HG02798 (cell line): ENCODE data around the gene PEX7.
"Not testable (repeated sequence)": the region's sequence is repeated elsewhere in the genome, so short reads cannot be mapped to it uniquely, and the experiment has no call there.

Experiments
- ATAC-seq: cut with Tn5 transposase; IDR thresholded peaks from one replicate; pipeline ENCODE4 v1.9.1; 2021; ENCODE audit warnings: mild to moderate bottlenecking; ENCODE audit not compliant: unreplicated experiment, poor library complexity

PEX7 gene

GRCh38 chr6:136831873-136832562, 9.6 kb downstream of the PEX7 start:
- ATAC-seq, result no peak

DNA sequence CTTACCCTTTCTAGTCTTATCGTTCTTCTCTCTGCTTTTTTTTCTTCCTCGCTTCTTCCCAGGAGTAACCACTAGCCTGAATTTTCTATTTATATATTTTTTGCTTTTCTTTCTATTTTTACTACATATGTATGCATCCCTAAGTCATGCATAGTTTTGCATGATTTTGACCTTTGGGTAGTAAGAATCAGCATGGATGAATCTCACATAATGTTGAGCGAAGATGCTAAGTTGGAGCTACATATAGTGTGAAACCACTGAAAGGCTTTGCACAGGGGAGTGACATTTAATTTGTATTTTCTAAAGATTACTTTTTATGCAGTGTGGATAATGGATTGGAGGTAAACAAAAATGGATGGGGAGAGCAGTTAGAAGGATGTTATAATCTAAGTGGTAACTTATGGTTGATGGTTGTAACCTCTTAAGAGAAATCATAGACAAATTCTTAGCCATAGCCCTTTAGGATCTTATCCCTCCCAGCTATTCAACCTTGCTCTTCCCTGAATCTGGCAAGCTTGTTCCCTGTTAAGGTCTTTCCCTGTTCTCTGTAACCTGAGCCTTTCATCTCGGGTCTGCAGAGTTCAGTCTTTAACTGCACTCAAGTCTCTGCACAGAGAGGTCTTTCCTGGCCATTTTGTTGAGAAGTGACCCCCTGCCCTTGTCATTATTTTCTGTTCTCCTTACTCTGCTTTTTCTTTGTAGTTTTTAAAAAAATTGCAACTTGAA, 18.0 kb downstream of the PEX7 start:
- no peak for ATAC-seq

- no peak for ATAC-seq
Observed at GRCh38 chr6:136843210-136843609, 20.8 kb downstream of the PEX7 start.

- ATAC-seq, result no peak
Observed at GRCh38 chr6:136846046-136846445, 23.7 kb downstream of the PEX7 start.

DNA sequence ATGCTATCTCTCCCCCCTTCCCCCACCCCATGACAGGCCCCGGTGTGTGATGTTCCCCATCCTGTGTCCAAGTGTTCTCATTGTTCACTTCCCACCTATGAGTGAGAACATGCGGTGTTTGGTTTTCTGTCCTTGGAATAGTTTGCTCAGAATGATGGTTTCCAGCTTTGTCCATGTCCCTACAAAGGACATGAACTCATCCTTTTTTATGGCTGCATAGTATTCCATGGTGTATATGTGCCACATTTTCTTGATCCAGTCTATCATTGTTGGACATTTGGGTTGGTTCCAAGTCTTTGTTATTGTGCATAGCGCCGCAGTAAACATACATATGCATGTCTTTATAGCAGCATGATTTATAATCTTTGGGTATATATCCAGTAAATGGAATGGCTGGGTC, 24.1 kb downstream of the PEX7 start:
- not testable (repeated sequence) for ATAC-seq

- not testable (repeated sequence) for ATAC-seq
Observed at GRCh38 chr6:136849979-136850563, 27.7 kb downstream of the PEX7 start.

- no peak for ATAC-seq
Observed at GRCh38 chr6:136859430-136859829, 37.0 kb downstream of the PEX7 start.

- ATAC-seq, result no peak
Observed at GRCh38 chr6:136860043-136860442, 37.7 kb downstream of the PEX7 start.

GRCh38 chr6:136862662-136863061, 40.3 kb downstream of the PEX7 start:
- ATAC-seq, result no peak

GRCh38 chr6:136863752-136864151, 41.4 kb downstream of the PEX7 start:
- no peak for ATAC-seq

- no peak for ATAC-seq
Observed at GRCh38 chr6:136864676-136865075, 42.3 kb downstream of the PEX7 start.

- ATAC-seq, result no peak
Observed at GRCh38 chr6:136866872-136867416, 44.6 kb downstream of the PEX7 start.

DNA sequence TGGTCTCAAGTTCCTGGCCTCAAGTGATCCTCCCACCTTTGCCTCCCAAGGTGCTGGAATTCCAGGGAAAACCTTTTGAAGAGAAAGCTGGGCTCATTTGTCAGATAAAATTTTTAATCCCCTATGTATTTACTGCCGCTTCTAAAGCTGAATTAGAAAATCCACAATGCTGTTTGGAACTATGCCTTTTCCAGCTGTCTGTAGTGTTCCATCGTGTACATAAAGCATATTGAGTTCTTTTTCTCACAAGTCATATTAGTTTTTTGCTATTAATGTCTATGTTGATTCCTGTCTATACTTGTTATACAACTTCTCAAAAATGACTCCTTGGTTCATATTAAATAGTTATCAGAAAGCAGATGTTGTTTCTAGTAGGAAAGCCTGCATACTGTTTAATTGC, 47.1 kb downstream of the PEX7 start:
- ATAC-seq, result no peak

DNA sequence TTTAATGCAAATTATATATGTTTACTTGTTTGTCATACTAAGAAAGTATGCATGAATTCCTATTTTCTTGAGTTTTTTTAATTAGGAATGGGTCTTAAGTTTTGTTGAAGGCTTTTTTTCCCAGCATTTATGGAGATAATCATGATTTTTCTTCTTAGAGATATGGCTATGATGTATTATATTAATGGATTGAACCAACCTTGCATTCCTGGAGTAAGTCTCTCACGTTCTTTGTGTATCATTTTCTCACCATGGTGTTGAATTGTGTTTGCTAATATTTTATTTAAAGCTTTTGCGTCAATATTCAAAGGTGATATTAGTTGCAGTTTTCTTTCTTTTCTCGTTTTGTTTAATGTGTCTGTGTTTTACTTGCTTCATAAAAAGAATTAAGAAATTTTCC, 51.4 kb downstream of the PEX7 start:
- no peak for ATAC-seq

DNA sequence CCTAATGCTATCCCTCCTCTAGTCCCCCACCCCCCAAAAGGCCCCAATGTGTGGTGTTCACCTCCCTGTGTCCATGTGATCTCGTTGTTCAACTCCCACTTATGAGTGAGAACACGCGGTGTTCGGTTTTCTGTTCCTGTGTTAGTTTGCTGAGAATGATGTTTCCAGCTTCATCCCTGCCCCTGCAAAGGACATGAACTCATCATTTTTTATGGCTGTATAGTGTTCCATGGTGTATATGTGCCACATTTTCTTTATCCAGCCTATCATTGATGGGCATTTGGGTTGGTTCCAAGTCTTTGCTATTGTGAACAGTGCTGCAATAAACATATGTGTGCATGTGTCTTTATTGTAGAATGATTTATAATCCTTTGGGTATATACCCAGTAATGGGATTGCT, 54.1 kb downstream of the PEX7 start:
- not testable (repeated sequence) for ATAC-seq

DNA sequence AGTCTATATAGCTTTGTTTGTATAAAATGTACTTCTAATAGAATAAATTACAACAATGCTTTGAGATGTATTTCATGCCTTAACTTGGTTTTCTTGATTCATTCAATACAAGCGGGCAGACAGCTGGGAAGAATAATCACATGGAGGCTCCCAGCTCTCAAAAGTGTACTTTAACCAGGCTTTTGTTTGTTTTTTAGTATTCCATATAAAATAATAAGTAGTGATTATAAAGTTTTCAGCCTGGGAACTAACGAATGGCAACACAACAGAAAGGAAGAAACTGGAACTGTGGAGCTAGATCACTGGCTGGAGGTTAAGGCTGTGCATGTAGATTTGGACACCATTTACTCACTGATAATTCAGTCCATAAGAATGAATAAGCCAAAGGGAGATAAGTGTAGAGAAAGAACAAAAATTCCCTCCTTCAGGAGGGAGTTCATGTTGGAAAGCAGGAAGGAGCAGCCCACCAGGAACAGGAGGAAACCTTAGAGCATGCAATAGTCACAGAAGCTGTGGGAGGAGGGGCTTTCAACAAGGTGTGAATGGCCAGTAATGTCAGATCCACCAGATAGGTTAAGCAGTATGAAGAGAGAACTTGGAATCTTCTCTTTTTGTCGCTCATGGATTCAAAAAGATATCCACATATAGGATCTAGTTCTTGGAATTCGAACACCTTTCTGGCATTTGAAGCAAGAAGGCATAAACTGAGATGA, 58.5 kb downstream of the PEX7 start:
- no peak for ATAC-seq

DNA sequence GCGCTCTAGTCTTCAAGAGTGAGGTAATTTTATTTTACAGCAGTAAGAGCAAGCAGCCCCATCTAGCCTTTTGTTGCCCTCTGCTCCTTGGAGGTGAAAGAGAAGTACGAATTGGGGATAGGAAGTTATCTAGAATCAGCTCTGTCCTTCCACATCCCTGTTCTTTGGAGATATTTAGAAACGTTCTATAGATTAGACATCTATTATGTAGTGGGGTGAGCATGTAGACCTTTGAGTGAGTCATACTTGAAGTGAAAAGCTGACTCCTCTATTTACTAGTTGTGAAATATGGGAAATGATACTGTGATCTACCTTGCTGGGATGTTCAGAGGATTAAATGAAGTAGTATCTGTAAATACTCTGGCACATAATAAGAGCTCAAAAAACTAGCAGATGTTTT, 63.7 kb downstream of the PEX7 start:
- ATAC-seq, result no peak

DNA sequence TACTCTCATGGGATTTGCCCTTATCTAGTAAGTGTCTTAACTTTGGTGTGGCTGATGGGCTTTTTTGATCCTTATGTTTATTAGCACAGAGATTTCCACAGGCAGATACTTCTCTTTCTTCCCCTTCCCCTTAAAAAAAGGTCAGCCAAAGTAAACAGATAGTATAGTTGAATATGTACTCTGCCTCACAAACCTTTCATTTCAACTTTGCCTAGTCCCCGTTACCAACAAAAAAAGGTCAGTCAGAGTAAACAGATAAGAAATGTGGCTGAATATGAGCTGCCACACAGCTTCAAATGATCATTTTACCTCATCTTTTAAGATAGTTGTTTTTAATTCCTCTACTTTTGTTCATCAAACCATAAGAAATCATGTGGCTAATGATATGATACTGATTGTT, 65.6 kb downstream of the PEX7 start:
- ATAC-seq, result no peak

- no peak for ATAC-seq
Observed at GRCh38 chr6:136889271-136890193, 67.1 kb downstream of the PEX7 start.
